Heart left ventricle (tissue), 13 donors: ENCODE data around the gene ZNF426.
A peak's percentile ranks its signal among the peaks of the same experiment; 100 is the strongest.

ENCODE experiments used
- POLR2A ChIP-seq, 2 donors: fragments of 450-650 bp; IDR thresholded peaks; one replicate each; pipeline ENCODE4 v1.6.1; 2017; ENCODE audit warnings: antibody characterized with exemption in 2 of 2, mild to moderate bottlenecking in 2 of 2, moderate library complexity in 2 of 2
- TF ChIP-seq, protein P1 (sequence below), 12 donors: fragments of 200-600 bp; sonication (generic) in 4 of 12; IDR thresholded peaks; one replicate each; pipeline versions ENCODE4 v1.5.0 to v1.8.0; 2018 to 2022; ENCODE audit warnings: antibody characterized with exemption in 12 of 12, mild to moderate bottlenecking in 5 of 12
- donor health status: ischemic (EF 13 %, LVEDD 7.1; RV severe dilation, severe dysfunction).
- donor health status: DM: no; HTN: yes; CAD: no.
- donor health status: DM: no; HTN: no; CAD: no.
- donor health status: ischemic (EF 25% LVEDD 6.9; RV normal size, moderate dysfunction).
- donor health status: ischemic (EF 25% LVEDD 5.7; RV mildly dilated, moderate dysfunction).
- donor health status: ischemic (EF 35%, LVEDD 5.7; RV mildly dilated, moderate dysfunction).
- donor health status: nonischemic (EF 11% LVEDD 7.7; RV severe dilation, severe dysfunction).
- donor health status: DM: yes; HTN: yes; CAD: no.
- donor health status: PGD.
- donor health status: ischemic (EF 29% LVEDD 5.4; RV normal size, mild dysfunction).
- donor health status: nonischemic (EF 23%, LVEDD 6.1; RV moderate dilation, normal function).

DNA sequence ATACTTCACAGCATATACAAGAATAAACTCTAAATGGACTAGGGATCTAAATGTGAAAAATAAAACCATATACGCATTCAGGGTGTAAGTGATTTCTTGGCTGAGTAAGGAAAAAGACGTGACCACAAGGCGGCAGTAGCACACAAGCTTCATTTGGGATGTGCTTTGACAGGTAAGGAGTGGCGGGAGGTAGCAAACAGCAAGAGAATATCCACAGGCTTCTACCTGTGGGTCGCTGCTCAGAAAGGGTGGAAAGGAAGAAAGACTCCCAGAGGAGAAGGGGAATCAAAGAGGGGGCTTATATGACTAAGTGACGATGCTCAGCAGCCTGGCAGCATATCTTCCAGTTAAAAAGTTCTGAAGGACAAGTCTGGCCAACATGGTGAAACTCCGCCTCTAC, 48.3 kb upstream of the ZNF426 start:
- TF ChIP-seq, protein P1, sequence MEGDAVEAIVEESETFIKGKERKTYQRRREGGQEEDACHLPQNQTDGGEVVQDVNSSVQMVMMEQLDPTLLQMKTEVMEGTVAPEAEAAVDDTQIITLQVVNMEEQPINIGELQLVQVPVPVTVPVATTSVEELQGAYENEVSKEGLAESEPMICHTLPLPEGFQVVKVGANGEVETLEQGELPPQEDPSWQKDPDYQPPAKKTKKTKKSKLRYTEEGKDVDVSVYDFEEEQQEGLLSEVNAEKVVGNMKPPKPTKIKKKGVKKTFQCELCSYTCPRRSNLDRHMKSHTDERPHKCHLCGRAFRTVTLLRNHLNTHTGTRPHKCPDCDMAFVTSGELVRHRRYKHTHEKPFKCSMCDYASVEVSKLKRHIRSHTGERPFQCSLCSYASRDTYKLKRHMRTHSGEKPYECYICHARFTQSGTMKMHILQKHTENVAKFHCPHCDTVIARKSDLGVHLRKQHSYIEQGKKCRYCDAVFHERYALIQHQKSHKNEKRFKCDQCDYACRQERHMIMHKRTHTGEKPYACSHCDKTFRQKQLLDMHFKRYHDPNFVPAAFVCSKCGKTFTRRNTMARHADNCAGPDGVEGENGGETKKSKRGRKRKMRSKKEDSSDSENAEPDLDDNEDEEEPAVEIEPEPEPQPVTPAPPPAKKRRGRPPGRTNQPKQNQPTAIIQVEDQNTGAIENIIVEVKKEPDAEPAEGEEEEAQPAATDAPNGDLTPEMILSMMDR (IDR thresholded peaks at IDR 0.05) = peak; percentile 44 to 72 (median 60)
- TF ChIP-seq POLR2A (IDR thresholded peaks at IDR 0.05) = no peak
